GM12872 (cell line): ENCODE measurements around the gene CPLX3.

Source experiments
- CTCF ChIP-seq: IDR thresholded peaks from 3 replicates; pipeline ENCODE4 v1.5.1; 2011; ENCODE audit warnings: low read depth, mild to moderate bottlenecking, low read length, moderate library complexity; ENCODE audit not compliant: insufficient read depth

CPLX3 gene

GRCh38 chr15:74781431-74782258 lies 44.8 kb upstream of the CPLX3 start, which contains the start of gene CSK:
CSK (plus strand) TSS chr15:74782080; CDS start chr15:74798298, 16,218 bp downstream.
- peak; percentile 66 for TF ChIP-seq CTCF

- no peak for TF ChIP-seq CTCF
Observed at GRCh38 chr15:74782259-74783071, 44.0 kb upstream of the CPLX3 start.

- no peak for TF ChIP-seq CTCF
Observed at GRCh38 chr15:74783072-74783807, 43.2 kb upstream of the CPLX3 start.

DNA sequence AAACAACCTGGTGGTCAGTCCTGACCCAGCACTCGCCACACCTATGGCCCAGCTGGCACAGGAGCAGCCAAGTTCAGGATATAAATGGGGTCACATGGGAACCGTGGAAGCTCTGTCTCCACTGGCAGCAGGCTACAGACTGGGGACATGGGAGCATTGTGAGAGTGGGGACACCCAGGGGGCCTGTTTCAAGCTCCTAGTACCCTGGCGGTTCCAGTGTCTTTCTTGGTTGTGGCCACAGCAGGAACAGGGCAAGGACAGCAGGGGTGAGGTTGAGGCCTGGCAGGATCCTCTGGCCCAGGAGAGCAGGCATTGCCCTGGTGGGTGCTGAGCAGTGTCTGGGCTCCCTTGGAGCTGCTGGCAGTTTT lies 42.6 kb upstream of the CPLX3 start:
- no peak for TF ChIP-seq CTCF

- peak; percentile 42 for TF ChIP-seq CTCF
Observed at GRCh38 chr15:74784426-74785193, 41.8 kb upstream of the CPLX3 start.

DNA sequence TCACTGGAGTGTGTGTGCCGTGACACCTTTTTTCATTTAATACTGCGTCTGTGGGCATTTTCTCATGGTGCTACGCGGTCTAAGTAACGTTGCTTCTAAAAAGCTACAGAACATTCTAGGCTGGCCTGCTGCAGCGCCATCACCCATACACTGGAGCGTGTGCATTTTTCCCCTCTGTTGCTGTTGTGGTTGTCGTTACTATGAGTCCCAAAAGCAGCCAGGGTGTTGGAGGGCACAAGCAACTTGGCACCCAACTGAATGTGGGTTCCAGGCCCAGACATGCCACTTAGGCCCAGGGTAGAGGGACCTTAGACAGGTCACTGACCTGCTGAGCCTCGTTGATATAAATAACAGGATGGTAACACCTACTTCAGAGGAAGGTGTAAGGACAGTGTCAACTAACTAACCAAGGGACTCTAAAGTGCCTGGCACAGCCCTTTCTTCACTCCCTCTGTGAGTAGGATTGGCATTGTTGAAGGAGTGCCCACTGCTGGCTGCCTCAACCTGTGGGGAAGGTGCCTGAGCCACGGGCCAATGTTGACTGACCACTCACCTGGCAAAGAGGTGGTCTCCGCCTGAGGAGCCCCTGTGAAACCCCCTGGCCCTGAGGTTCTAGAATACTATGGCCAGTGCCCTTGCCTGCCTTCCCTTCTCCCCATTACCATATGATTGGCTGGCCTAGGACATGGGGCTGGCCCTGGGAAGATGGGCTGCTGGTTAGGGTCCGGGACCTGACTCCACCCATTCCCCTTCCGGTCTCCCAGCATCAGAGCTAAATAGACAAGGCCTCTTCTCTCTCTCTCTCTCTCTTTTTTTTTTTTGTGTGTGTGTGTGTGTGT lies 41.0 kb upstream of the CPLX3 start:
- TF ChIP-seq CTCF = 0 out of 3 replicates have a peak, but pooled peaks have one; percentile 3
